NCI-H128 (cell line): Measurements from ENCODE around the gene CLSTN3.

Source experiments
- DNase-seq: peaks from one replicate; lab custom pipeline; 2025; ENCODE audit not compliant: unreplicated experiment; lab: John Stamatoyannopoulos, UW

The CLSTN3 gene

DNA sequence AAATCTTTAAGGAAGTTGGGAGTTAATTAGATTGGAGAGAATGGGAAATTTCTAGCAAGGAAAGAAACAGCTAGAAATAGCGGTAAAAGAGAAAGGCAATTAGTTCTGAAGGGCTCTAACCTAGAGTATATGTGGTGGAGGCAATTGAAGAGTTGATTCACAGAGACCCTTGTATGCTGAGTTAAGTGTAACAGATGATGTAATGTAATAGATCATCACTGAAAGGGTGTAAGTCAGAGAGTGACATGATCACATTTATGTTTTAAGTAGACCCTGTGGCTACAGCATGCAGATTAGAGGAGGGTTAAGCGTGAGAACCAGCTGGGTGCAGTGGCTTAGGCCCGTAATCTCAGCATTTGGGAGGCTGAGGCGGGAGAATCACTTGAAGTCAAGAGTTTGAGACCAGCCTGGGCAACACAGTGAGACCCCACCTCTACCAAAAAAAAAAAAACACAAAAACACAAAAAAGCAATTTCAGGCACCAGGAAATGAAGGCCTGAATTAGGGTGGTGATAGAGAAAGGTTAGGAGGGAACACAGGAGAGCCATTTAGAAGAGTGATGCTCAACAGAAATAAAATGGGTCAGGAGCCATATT lies 4.4 kb upstream of the CLSTN3 start:
- no peak for DNase-seq

GRCh38 chr12:7127916-7128626 lies 2.1 kb upstream of the CLSTN3 start:
- DNase-seq: no peak

- DNase-seq: no peak
These were observed 1.4 kb upstream of the CLSTN3 start, which contains the start of gene RBP5 for GRCh38 chr12:7128681-7129286. RBP5 (minus strand) TSS chr12:7128889; CDS start chr12:7128775, 114 bp downstream.

DNA sequence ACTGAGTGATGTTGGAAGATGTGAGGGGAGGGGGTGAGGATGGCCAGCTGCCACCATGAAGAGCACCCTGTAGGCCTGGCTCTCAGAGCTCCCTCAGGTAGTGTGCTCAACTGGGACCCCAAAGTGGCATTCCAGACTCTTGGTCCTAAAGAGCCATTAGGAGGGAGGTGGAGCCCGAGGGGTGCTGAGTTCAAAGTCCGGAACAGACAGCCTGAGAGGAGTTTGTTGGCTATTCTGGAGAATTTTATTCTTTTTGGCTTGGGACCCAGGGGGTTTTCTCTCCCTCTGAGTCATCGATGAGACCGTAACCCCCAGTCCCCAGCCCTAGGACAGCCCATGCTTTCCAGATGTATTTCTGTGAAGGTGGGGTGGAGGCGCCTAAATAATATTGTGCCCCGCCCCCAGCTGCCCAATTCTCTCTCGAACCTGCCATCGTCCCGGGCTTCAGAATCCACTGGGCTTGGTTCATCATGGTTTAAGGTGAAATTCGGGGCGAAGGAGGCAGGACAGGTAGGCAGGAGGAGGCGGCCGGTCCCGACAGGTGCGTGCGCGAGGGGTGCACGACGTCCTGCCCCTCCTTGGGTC lies 792 bp upstream of the CLSTN3 start:
- DNase-seq: no peak

- DNase-seq: peak; percentile 44
These were observed 730 bp downstream of the CLSTN3 start for GRCh38 chr12:7130701-7131501.

- DNase-seq: no peak
These were observed 1.3 kb downstream of the CLSTN3 start for GRCh38 chr12:7131502-7131866.

GRCh38 chr12:7134396-7135166 lies 4.4 kb downstream of the CLSTN3 start:
- DNase-seq: no peak

GRCh38 chr12:7136071-7136470 lies 5.9 kb downstream of the CLSTN3 start:
- DNase-seq: no peak

- no peak for DNase-seq
These were observed 6.5 kb downstream of the CLSTN3 start for GRCh38 chr12:7136676-7137075.

DNA sequence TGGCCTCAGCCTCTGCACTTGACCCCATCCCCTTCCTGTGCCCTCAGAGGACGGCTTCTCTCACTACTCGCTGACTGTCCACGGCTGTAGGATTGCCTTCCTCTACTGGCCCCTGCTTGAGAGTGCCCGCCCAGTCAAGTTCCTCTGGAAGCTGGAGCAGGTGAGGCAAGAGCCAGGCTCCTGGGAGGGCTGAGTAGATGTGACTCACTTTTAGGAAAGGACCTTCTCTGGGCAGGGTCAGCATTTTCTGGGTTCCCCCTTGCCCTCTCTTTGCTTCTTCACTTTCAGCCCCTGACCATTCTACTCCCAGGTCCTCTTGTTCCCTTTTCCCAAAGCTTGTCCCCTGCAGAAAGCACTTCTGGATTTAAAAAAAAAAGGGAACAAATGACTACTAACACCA lies 7.7 kb downstream of the CLSTN3 start:
- no peak for DNase-seq

- no peak for DNase-seq
These were observed 9.0 kb downstream of the CLSTN3 start for GRCh38 chr12:7139200-7139599.

DNA sequence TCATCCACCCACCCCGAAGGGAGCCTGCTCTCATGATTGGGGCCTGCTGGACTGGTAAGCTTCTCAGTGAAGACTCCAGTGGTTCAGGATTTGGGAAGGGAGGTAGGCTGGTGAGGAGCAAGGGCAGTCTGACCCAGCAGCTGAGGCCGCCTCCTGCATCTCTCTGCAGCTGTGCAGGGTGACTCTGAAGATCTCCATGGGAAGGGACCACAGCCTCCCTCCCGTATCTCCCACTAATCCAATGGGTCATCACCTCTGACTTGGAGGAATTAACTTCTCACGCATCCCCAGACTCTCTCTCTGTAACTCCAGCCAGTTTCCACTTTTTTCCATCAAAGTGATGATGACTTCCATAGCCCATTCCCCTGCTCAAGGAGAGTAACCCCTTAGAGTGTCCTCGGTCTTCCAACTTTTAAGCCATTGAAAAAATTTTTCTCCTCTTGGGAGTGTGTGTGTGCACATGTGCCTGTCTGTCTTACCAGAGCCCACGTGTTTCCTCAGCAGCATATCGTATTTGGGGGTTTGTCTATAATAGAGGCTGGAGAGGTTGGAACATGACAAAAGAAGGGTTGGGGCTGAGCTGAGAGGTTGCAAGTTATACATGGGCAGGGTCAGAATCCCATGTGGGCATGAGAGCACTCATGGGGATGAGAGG lies 11.3 kb downstream of the CLSTN3 start:
- DNase-seq: no peak

GRCh38 chr12:7142056-7142644 lies 12.0 kb downstream of the CLSTN3 start:
- no peak for DNase-seq

- no peak for DNase-seq
These were observed 12.8 kb downstream of the CLSTN3 start for GRCh38 chr12:7142809-7143465.

- no peak for DNase-seq
These were observed 13.4 kb downstream of the CLSTN3 start for GRCh38 chr12:7143564-7143963.

- DNase-seq: no peak
These were observed 14.4 kb downstream of the CLSTN3 start for GRCh38 chr12:7144414-7145120.

DNA sequence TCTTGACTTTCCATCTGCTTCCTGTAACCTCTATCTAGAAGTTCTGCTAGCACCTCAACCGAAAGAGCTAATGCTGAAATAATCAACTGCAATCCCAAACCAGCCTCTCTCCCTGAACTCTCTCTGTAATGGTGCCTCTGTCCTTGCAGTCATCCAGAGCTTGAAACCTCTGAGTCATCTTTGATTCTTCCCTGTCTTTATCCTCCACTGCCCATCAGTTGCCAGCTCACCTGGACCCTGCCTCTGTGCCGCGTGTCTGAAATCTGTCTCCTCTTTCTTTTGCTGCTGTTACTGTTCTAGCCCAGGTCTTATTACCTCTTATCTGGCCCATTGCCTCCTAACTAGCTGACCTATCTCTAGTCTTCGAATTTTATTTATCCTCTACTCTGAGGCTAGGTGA lies 15.5 kb downstream of the CLSTN3 start:
- DNase-seq: no peak

GRCh38 chr12:7146228-7146627 lies 16.1 kb downstream of the CLSTN3 start:
- no peak for DNase-seq

DNA sequence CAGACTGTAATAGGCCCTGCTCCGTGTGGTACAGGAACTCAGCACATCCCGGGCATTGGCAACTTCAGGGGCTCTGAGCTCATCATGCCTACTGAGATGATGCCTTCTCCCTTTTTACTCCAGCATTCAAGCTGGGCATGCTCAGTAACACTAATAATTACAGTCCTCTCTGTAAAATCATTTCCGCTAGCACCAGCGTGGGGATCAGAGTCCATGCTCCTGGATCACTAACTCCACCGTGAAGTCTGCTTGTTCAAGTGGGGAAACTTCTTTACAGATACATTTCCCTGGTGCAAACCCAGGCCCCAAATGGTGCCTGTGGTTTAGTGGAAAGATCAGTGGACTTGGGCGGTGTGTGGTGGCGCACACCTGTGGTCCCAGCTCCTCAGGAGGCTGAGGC lies 16.7 kb downstream of the CLSTN3 start:
- no peak for DNase-seq
